NCI-H2029 treated with DMSO at 0.1 percent for 48 hours (cell line): ENCODE results near the gene PDYN.

ENCODE experiments used
- DNase-seq: peaks from one replicate; lab custom pipeline; 2025; lab: John Stamatoyannopoulos, UW

The PDYN gene

DNA sequence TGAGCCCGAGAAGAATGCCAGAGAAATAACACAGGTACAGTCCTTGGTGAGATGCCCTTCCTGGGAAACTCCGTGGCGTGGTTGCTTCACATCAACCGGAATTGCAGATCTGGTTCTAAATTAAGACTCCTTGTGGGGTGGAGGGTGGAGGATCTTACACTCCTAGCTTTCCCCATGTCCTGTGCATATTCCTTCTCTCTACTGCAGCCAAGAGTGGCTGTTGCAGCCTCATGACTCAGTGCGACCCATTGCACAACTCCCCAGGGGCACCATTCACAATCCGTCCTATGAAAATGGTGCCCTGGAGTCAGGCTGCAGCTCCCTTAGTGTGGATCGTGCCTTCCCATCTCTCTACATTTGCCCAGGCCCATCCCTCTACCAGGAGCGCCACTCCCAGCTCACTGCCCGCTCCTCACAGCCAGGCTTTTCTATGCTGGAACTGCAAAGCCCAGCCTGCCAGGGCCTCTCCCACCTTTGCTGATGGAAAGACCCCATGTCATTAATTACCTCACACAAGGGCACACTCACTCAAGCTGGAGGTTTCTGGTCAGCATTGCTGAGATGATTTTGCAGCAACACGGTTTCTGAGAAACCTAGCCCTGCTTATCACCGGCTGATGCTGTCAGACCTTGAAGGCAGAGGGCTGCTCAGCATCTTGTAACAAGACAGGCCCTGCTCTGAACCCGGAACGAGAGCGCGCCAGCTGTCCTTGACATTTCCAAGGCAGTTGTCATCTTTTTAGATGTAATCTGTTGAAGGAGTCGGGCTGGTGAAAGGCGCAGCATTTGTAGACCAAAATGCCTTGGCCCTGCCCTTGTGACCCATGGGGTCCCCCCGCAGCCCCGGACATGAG, 58.9 kb downstream of the PDYN start:
- no peak for DNase-seq

- no peak for DNase-seq
Observed at GRCh38 chr20:1934156-1934555, 59.7 kb downstream of the PDYN start.

DNA sequence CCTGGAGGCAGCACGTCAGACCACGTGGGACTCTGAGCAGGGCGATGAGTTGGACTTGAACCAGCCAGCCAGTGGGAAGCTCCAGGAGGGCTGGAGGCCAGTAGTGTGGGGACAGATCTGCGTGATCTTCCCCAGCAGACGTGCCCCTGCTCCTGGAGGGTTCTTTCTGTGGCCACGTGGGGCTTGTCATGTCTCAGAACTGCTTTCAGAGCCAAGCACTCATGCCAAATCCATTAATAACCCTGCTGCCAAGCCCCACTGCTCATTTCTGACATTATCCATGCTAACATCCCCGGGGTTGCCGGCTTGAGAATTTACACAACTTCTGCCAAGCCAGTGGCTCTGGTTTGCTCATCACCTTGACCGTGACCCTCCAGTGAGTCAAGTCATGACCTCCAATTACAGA, 60.4 kb downstream of the PDYN start:
- DNase-seq = no peak

- DNase-seq = no peak
Observed at GRCh38 chr20:1932971-1933370, 60.9 kb downstream of the PDYN start.

GRCh38 chr20:1931830-1932229, 62.0 kb downstream of the PDYN start:
- DNase-seq = no peak

DNA sequence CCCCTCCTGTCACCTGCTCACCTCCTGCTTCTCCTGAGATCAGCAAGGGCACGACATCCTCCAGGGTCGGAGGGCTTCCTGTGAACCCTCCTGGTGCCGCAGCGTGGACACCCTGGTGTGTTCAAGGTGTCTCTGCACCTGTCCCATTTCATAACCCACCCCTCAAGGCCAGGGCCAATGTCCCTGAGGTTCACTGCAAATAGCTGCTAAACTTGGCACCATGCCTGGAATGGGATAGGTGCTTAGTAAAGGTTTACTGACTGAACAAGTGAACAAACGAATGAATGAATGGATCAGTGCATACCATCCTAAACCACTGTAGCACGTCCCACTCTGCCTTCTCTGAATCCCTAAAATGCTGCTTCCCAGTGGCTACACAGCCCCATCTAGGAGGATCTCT, 63.7 kb downstream of the PDYN start:
- DNase-seq = no peak

- DNase-seq = no peak
Observed at GRCh38 chr20:1929460-1929859, 64.4 kb downstream of the PDYN start.

GRCh38 chr20:1928782-1929181, 65.1 kb downstream of the PDYN start:
- DNase-seq = no peak
